ENCODE data around the gene NKAIN4.

The NKAIN4 gene

GRCh38 chr20:63248835-63249591 lies 5.2 kb downstream of the NKAIN4 start:
- POLR2A ChIA-PET, result no interaction called here
- no peak overlapping the region for H3K4me3 ChIP-seq (ENCODE audit: low read depth, low read length)
- CTCF ChIA-PET, result interaction anchor here (0.8 to 5.3 kb wide), 4 partner anchors 9 to 25 kb away, joined by 3 to 49 read pairs (median 5); no protein-coding TSS in a partner anchor
- no peak for TF ChIP-seq CTCF (IDR thresholded peaks at IDR 0.05; ENCODE audit: insufficient read depth, low read length, missing control alignments)
- no peak for DNase-seq (ENCODE audit: low read depth, low spot score)

DNA sequence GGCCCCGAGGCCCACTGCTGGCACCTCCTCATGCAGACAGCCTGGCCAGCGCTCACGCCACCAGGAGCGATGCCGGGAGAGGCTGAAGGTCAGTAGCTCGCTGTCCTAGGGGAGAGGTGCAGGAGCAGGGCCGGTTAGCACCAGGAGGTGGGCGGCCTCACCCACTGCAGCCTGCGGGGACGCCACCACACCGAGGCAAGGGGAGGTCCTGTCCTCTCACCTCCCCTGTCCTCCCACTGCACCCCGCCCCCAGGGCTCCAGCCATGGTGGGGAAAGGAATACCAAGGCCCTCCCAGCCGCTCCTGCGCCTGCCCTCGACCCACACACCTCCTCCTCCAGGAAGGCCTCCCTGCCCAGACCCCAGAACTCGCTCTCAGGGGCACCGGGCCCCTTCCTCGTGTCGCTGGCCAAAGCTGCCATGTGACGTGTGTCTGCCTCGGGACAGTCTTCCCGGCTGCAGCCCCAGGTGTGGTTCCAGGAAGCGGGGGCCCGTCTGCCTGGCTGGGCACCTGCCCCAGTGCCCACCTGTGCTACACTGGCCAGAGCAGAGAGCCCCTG lies 6.5 kb downstream of the NKAIN4 start:
- no peak for DNase-seq (ENCODE audit: low read depth, low spot score)
- TF ChIP-seq CTCF (IDR thresholded peaks at IDR 0.05; ENCODE audit: insufficient read depth, low read length, missing control alignments), result no peak
- CTCF ChIA-PET, result interaction anchor here (1.3 to 5.3 kb wide), 3 partner anchors 15 to 23 kb away, joined by 5 to 49 read pairs (median 7); no protein-coding TSS in a partner anchor
- POLR2A ChIA-PET, result no interaction called here
- H3K4me3 ChIP-seq (ENCODE audit: low read depth, low read length), result no peak overlapping the region

- POLR2A ChIA-PET, result no interaction called here
- CTCF ChIA-PET, result interaction anchor here (1.3 to 5.3 kb wide), 4 partner anchors 11 to 22 kb away, joined by 3 to 49 read pairs (median 8); partner anchors contain the start of gene BIRC7
- H3K4me3 ChIP-seq (ENCODE audit: low read depth, low read length), result no peak overlapping the region
- DNase-seq (ENCODE audit: low read depth, low spot score), result no peak
- no peak for TF ChIP-seq CTCF (IDR thresholded peaks at IDR 0.05; ENCODE audit: insufficient read depth, low read length, missing control alignments)
Measured at GRCh38 chr20:63246490-63247288, 7.6 kb downstream of the NKAIN4 start.

- DNase-seq (ENCODE audit: low read depth, low spot score), result no peak
- TF ChIP-seq CTCF (IDR thresholded peaks at IDR 0.05; ENCODE audit: insufficient read depth, low read length, missing control alignments), result no peak
- POLR2A ChIA-PET, result no interaction called here
- H3K4me3 ChIP-seq (ENCODE audit: low read depth, low read length), result no peak overlapping the region
- CTCF ChIA-PET, result interaction anchor here (1.4 to 1.7 kb wide), 2 partner anchors 14 to 21 kb away, joined by 8 to 9 read pairs; no protein-coding TSS in a partner anchor
Measured at GRCh38 chr20:63244468-63244867, 9.8 kb downstream of the NKAIN4 start.

DNA sequence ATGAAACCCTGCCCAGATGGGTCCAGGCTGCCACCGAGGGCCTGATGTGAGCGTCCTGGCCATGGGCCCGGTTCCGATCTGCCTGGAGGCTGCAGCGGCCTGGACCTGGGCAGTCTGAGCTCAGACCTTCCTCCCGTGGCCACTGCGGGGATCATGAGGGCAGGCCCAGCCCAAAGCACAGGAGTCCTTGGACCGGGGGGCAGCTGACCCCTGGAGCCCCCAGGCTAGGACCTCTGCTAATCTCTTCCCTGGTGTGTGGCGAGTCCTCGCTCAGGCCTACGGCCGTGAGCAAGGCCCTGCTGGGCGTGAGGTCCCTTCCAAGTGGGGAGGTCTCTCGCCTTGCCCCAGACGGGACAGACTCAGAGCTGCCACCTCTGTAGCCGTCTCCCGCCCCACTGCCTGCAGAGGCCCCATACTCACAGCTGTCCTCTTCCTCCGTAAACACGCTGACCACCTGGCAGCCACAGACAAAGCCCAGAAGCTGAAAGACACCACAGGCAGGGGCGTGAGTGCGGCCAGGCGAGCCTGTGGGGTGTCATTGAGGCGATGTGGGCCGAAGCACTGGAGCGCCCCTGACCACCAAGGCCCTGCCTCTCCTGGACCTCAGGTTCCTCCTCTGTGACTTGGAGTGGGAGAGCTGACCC lies 10.5 kb downstream of the NKAIN4 start:
- ChIA-PET POLR2A (no interaction called here), CTCF (interaction anchor here (1.4 to 1.7 kb wide), 2 partner anchors 13 to 21 kb away, joined by 8 to 9 read pairs; no protein-coding TSS in a partner anchor)
- DNase-seq (ENCODE audit: low read depth, low spot score), result no peak
- H3K4me3 ChIP-seq (ENCODE audit: low read depth, low read length), result no peak overlapping the region
- TF ChIP-seq CTCF (IDR thresholded peaks at IDR 0.05; ENCODE audit: insufficient read depth, low read length, missing control alignments), result no peak

Data from AG04449 (cell line).